Stimulated activated CD4-positive, alpha-beta T cell treated with anti-CD3 and anti-CD28 coated beads, Interleukin-1b, Interleukin-23, amount 100 ng/mL, for 1 hour (primary cell): ENCODE results near the gene ANKS1B.
"Not testable (repeated sequence)": the region's sequence is repeated elsewhere in the genome, so short reads cannot be mapped to it uniquely, and the experiment has no call there.

ENCODE experiments used
- DNase-seq, 2 donors: peaks; one replicate each; pipeline ENCODE4 v3.0.0-alpha.2; 2020; ENCODE audit warnings: low read depth in 2 of 2

Gene ANKS1B

DNA sequence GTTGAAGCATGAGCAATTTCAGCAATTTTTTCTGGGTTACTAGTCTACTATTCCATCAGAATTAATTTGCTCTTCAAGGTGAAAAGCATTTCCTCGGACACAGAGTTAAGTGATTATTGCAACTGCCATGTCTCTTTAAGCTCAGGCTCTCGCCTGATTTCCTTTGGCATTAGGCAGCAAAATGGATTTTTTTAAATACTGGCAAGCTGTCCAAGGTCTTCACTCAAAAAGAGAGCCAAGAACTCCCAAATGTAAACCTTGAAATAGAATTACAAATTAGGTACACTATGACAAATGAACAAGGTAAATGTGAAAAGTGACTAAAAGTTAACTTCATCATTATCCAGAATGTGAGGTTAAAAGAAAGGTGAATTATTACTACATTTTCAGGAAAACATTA is 225.3 kb downstream of the ANKS1B start:
- no peak for DNase-seq

DNA sequence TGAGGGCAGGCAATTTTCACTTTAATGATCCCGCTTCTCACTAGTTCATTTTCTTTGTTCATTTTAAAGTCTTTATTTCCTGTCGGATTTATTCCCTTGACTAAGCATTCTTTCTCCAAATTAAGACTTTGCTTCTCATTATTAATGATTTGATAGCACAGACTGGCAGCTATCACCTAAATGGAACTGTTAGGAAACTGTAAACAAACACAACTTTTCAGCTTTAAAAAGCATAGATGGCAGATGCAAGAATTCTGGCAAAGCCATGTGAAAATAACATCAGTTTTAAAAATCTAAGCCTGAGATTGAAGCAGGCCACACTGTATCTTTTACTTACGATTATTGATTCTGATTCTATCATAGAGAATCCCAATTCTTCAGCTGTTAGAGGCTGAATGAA is 225.7 kb downstream of the ANKS1B start:
- DNase-seq: no peak

DNA sequence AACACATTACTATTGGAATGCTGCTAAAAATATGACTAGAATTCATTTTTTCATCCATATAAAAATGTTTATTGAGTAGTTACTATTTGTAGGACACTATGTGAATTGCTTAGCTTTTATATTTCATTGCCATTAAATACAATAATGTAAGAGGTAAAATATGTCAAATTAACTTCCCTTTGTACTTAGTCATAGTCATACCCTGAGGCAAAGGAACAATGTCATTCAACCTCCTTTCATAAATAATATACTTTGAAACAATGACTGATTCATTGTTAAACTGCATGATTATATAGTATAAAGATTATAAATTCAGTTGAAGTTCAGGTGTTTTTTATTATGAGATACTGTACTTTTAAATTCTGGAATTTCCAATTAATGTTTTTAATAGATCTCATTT is 232.0 kb downstream of the ANKS1B start:
- DNase-seq: no peak

DNA sequence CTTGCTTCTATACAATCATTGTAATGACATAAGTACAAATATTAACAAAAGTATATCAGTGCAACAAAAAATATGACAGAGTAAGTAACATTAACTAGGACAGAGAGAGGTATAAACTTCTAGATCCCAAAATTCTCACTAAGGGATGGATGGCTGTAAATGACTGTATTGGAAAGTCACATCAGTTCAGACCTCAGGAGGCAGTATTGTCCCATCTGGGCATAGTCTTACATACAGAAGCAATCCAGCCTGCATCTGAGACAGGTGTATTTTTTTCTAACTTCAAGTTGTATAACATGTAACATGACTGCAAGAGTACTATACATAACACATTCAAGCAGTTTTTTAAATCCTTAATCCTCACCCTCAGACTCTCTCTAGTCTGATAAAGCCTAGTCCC is 238.2 kb downstream of the ANKS1B start:
- no peak for DNase-seq

DNA sequence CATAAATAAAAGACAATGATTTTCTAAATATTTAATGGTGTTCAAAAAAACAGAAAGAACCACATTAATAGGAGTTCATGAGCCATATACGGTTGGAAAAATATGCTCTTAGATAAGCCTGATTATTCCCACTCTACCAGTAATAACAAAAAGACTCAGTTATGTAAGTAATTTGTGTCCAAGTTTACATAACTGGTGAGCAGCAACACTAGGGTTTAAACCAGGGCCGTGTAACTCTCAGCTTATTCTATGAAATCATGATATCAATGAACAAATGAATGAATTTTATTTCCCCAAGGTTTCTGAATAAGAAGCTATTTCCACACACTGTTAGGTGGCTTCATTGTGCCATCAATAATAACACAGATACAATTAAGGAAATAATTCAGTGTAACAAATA is 238.8 kb downstream of the ANKS1B start:
- no peak for DNase-seq

DNA sequence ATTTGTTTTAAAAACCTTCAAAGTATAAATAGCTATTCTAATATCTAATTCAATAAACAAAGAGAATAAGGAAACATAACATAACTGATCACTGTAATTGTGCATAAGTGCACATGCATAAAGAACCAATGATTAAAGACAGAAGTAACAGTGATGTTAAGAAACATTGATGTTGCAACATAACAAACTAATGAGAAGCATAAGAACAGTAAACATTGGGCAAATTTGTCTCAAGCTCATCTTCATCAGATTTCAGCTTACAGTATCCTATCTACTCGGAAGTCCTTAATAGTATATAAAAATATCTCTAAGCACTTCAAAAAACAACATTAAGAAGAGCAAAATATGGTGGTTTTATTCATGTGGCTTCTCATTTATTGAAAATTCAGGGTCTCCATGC is 239.6 kb downstream of the ANKS1B start:
- no peak for DNase-seq

DNA sequence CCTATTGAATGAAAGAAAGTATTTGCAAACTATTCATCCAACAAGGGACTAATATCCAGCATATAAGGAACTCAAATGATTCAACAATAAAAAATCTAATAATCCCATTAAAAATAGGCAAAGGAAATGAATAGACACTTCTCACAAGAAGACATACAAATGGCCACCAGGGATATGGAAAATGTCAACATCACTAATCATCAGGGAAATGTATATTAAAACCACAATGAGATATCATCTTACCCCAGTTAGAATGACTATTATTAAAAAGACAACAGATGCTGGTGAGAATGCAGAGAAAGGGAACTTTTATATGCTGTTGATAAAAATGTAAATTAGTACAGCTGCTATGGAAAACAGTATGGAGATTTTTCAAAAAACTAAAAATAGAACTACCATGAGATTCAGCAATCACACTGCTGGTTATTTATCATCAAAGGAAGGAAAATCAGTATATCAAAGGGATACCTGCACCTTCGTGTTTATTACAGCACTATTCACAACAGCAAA is 247.9 kb downstream of the ANKS1B start:
- no peak for DNase-seq

DNA sequence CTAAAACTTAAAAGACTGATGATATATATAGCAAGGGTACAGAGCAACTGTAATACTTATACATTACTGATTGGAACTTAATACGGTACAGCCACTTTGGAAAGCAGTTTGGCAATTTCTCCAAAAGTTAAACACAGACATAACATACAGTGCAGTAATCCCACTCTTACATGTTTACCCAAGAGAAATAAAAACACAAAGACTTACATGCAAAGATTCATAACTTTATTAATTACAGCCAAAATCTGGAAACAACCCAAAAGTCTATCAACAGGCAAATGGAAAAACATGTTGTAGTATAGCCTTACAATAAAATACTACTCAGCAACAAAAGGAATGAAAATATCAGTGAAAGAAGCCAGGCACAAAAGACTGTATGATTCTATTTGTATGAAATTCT is 252.6 kb downstream of the ANKS1B start:
- no peak for DNase-seq

DNA sequence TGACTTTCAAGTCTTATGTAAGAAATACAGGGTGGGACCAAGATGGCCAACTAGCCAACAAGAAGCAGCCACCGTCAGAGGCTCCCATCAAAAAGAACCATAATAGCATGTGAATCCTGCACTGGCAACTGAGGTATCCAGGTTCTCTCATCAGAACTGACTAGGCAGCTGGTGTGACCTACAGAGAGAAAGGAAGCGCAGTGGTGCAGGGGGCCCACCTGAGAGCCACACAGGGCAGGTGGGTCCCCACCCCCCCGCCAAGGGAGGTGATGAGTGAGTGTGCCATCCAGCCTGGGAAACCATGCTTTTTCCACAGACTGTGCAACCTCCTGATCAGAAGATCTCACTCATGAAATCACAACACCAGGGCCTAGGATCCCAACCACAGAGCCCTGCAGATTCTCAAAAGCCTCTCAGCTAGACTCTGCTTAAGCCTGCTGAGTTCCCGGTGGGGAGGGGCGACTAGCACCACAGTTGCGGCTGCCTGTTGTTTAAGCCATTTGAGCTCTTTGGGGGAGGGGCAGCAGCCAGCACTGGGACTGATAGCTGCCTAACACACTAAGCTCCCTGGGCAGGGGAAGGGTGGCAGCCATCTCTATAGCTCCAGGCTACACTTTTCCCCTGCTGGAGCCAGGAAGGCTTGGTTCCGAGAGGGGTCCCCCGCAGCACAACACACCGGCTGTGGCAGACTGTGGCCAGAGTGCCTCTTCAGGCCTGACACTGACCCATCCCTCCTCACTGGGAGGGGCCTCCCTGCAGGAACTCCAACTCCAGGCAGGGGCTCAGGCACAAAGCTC is 261.8 kb downstream of the ANKS1B start:
- DNase-seq: no peak

DNA sequence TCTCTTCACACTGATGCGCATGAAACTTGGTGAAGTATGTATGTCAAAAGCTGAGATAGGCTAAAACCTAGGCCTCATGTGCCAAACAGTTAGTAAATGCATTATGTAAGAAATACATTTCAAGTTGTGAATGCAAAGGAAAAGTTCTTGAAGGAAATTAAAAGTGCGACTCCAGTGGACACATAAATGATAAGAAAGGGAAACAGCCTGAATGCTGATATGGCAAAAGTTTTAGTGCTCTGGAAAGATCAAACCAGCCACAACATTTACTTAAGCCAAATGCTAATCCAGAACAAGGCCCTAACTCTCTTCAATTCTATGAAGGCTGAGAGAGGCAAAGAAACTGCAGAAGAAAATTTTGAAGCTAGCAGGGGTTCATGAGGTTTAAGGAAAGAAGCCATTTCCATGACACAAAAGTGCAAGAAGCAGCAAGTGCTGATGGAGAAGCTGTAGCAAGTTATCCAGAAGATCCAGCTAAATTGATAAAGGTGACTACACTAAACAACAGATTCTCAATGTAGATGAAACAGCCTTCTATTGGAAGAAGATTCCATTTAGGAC is 262.9 kb downstream of the ANKS1B start:
- no peak for DNase-seq

DNA sequence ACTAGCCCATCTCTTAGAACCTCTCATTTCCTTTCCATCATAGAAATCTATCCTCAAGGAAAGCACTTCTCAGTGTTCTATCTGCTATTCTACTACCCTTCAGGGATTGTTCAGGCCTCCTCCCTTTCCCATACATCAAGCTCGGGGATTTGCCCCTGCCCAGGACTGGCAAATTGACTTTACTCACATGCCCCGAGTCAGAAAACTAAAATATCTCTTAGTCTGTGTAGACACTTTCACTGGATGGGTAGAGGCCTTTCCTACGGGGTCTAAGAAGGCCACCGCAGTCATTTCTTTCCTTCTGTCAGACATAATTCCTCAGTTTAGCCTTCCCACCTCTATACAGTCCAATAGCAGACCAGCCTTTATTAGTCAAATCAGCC is 264.7 kb downstream of the ANKS1B start:
- DNase-seq: not testable (repeated sequence)

DNA sequence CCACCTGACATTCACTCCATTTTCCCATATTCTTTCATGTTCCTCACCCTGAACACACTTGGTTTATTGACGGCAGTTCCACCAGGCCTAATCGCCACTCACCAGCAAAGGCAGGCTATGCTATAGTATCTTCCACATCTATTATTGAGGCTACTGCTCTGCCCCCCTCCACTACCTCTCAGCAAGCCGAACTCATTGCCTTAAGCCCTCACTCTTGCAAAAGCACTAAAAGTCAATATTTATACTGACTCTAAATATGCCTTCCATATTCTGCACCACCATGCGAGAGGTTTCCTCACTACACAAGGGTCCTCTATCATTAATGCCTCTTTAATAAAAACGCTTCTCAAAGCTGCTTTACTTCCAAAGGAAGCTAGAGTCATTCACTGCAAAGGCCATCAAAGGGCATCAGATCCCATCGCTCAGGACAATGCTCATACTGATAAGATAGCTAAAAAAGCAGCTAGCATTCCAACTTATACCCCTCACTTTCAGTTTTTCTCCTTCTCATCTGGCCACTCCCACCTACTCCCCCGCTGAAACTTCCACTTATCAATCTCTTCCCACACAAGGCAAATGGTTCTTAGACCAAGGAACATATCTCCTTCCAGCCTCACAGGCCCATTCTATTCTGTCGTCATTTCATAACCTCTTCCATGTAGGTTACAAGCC is 265.2 kb downstream of the ANKS1B start:
- not testable (repeated sequence) for DNase-seq

DNA sequence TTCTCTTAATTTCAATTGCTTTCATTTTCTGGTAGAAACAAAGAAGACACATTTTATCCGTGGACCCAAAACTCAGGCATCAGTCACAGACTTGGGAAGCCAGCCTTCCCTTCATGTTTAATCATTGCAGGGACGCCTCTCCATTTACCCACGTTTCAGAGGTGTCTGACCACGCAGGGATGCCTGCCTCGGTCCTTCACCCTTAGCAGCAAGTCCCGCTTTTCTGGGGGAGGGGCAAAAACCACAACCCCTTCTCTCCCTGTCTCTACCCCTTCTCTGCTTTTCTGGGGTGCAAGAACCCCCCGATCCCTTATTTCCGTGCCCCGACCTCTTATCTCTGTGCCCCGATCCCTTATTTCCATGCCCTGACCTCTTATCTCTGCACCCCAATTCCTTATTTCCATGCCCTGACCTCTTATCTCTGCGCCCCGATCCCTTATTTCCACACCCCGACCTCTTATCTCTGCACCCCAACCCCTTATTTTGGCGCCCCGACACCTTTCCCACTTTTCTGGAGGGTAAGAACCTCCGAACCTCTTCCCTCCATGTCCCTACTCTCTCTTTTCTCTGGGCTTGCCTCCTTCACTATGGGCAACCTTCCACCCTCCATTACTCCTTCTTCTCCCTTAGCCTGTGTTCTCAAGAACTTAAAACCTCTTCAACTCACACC is 268.8 kb downstream of the ANKS1B start:
- not testable (repeated sequence) for DNase-seq

DNA sequence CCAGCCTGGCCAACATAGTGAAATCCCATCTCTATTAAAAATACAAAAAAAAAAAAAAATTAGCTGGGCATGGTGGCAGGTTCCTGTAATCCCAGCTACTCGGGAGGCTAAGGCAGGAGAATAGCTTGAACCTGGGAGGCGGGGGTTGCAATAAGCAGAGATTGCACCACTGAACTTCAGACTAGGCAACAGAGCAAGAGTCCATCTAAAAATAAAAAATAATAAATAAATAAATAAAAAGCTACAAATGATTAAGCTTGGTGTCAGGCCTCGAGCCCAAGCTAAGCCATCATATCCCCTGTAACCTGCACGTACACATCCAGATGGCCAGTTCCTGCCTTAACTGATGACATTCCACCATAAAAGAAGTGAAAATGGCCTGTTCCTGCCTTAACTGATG is 269.8 kb downstream of the ANKS1B start:
- DNase-seq: not testable (repeated sequence)

DNA sequence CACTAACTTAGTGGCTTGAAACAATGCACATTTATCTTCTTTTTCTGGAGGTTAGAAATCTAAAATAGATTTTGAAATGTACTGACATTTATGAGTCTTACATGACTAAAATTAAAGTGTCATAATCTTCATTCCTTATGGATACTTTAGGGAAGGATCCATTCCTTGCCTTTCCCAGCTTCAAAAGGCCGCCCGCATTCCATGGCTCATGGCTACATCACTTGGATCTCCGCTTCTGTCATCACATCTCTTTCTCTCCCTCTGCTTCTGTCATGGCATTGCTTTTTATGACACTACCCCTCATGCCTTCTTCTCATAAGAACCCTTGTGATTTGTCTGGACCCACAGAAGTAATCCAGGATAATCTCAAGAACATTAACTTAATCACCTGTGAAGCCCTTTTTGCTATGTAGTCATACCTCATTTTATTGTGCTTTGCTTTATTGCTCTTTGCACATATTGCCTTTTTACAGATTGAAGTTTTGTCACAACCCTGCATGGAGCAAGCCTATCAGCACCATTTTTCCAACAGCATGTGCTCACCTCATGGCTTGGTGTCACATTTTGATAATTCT is 270.7 kb downstream of the ANKS1B start:
- DNase-seq: no peak

DNA sequence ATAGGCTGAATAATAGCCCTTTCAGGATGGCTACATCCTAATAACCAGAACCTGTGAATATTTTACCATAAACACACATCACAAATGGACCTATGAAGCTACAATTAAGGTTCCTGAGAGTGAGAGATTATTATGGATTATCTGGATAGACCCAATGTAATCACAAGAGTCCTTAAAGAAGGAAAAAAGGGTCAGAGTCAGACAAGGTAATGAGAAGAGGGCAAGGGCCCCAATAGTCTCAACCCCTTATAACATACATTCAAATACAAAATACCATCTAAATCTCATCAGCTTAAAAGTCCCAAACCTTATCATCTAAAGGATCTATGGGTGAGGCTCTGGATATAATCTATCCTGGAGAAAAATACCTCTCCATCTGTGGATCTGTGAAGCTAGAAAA is 272.5 kb downstream of the ANKS1B start:
- DNase-seq: no peak

DNA sequence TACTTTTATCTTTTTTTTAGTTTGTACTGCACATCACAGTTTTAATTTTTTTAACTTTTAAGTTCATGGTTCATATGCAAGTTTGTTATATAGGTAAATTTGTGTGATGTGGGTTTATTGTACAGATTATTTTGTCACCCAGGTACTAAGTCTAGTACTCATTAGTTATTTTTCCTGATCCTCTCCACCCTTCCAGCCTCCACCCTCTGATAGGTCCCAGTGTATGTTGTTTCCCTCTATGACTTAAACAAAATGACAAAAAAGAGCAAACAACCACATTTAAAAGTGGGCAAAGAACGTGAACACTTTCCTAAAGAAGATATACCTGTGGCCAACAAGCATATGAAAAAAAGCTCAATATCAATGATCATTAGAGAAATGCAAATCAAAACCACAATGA is 273.5 kb downstream of the ANKS1B start:
- DNase-seq: no peak

DNA sequence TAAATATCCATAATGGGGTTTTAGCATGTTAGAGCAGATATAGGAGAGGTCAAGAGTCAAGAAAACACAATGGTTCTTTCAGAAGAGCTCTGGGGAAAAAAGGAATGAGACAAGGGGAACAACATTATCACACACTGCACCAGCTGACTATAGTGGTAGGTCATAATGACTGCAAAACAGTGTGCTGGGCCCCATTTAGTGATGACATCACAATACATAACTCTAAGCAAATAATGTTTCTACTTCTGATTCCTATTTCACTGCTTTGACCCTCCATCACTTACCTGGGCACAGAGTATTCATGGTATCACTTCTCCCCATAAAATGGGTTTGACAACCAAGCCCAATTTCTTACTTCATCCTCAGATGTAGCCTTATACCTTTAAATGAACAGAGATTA is 275.1 kb downstream of the ANKS1B start:
- DNase-seq: no peak

DNA sequence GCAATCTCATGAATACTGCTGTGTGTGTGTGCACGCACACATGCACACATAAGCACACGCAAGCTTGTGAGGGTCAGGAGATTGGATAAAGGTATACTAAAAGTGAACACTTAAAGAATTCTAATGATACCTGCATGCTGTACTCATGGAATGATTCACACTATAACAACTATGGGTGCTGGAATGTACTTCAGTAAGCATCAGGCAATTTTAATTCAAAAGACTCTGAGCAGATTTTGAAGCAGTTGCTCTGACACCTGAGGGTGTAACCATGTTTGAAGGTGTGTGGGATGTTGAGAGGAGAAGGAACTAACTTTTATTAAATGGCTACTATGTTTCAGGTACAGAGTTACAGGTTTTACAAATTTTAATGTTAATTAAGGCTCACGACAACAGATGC is 275.6 kb downstream of the ANKS1B start:
- DNase-seq: no peak

DNA sequence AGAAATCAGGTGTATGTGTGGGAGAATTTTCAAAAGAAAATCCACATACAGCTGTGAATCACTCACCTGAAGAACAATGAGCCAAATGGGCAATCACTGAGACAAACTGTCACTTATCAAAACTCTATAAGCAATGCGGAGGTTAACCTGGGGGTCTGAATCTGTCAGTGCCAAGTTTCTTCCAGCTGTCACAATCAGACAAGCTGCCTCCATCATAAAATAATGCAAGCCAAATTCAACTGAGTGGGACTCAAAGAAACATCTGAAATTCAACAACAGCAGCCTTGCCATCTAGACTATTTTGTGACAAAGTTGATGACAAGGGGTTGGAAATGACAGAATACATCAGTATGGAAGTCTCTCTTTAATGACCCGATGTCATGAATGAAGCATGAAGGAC is 276.9 kb downstream of the ANKS1B start:
- DNase-seq: no peak

DNA sequence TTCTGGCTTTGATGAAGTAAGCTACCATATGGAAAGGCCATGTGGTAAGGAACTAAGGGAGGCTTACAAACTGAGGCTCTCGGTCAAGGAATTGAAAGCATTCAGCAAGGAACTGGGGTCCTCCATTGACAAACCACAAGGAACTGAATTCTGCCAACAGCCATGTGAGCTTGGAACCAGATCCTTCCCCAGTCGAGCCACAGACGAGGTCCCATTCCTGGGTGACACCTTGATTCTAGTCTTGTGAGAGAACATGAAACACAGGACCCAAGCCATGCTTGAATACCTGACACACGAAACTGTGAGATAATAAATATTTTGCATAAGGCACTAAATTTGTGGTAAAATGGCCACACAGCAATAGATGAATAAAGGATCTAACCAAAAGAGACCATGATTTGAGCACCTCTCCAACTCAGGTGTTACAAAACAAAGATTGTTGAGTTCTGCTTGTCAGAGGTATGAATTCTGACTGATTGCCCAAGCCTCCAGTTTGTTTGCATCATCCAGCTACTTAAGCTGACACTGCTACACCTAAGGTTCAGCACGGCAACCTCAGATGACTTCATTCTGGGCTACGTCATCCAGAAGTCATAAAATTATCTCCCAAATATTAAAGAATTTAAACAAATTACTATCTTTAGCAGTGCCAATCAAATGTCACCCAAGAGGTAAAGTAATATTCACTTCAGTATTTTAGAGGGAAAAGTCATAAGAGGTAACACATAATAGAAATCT is 277.8 kb downstream of the ANKS1B start:
- DNase-seq: no peak
